NCI-H2227 treated with DMSO at 0.1 percent for 48 hours (cell line): ENCODE data around the gene ZNF426.
"Not testable (repeated sequence)": the region's sequence is repeated elsewhere in the genome, so short reads cannot be mapped to it uniquely, and the experiment has no call there.

Experiments used
- DNase-seq: peaks from one replicate; lab custom pipeline; 2025; lab: John Stamatoyannopoulos, UW

Gene ZNF426

DNA sequence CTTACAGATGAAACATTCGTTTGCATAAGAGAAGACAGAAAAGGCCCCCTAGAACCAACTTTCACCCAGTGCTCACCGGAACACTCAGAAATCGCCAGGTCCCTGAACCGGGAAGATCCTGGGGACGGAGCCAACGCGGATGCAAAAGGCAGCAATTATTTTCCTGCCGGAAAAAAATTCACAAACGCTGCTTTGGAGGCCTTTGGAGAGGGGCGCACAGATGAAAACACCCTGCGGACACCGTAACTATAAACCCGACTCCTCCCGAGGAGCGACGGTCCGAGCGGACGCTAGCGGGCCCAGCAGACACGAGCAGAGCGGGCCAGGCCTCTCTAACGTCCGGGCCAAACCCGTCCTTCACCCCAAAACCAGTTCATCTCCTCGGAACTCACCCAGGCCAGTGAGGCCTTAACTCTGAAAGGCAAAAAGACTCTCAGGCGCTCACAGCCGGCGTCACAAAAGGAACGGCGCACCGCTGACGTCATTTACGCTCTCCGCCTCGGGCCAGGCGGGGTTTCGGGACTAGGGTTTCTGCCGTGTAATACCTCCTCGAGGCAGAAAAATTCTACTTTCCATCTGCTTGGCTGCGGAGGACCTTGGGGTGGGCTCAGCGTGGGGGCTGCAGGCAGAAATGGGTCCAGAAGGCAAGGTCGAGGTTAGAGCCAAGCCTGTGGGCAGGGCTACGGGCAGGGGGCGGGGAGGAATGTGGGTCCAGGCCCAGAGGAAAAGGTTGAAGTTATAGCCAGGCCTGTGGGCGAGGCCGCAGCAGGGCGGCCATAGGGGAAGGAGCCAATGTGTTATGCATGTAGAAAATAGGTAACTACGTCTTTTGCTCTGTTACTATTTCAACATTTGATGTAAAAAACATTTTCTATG lies at the start of gene ZNF426:
TSS of gene ZNF426 (minus strand) at position 463 of the 876 bp plus-strand sequence. CDS start 2,413 bp downstream, outside the sequence.
- DNase-seq, result peak; percentile 76

DNA sequence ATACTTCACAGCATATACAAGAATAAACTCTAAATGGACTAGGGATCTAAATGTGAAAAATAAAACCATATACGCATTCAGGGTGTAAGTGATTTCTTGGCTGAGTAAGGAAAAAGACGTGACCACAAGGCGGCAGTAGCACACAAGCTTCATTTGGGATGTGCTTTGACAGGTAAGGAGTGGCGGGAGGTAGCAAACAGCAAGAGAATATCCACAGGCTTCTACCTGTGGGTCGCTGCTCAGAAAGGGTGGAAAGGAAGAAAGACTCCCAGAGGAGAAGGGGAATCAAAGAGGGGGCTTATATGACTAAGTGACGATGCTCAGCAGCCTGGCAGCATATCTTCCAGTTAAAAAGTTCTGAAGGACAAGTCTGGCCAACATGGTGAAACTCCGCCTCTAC lies 48.3 kb upstream of the ZNF426 start:
- peak; percentile 20 for DNase-seq

DNA sequence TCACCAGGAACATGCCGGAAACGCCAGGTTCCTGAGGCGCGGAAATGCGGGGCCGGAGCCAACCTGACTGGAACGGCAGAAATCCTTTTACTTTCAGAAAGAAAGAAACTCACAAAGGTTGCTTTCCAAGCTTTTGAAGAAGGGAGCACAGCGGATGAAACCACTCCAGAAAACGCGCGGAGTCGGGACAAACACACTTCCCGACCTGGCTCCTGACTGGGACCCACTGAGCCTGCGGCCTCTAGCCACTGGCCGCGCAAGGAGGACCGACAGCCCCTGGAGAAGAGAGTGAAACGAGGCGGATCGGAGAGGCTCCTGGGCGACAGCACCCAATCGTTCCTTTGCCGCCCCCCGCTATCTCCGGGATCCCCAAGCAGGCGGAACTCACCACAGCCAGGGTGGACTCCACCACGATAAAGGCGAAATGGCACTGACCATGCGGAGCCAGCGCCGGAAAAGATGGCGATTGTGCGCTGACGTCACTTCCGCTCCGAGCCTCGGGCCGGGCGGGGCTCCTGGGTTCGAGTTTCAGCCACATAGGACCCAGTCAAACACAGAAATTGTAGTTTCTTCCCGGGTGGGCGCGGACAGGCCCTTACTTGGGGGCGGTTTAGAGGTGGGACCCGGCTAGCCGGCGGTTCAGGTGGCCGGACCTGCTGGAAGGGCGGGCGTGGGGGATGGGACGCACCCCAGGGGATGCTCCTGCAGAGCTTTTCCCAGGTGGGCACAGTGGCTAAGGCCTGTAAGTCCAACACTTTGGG lies 45.8 kb upstream of the ZNF426 start, which contains the start of gene ZNF121:
TSS of gene ZNF121 (minus strand) at position 432 of the 761 bp plus-strand sequence. CDS start 16,407 bp downstream, outside the sequence.
- DNase-seq, result peak; percentile 75

DNA sequence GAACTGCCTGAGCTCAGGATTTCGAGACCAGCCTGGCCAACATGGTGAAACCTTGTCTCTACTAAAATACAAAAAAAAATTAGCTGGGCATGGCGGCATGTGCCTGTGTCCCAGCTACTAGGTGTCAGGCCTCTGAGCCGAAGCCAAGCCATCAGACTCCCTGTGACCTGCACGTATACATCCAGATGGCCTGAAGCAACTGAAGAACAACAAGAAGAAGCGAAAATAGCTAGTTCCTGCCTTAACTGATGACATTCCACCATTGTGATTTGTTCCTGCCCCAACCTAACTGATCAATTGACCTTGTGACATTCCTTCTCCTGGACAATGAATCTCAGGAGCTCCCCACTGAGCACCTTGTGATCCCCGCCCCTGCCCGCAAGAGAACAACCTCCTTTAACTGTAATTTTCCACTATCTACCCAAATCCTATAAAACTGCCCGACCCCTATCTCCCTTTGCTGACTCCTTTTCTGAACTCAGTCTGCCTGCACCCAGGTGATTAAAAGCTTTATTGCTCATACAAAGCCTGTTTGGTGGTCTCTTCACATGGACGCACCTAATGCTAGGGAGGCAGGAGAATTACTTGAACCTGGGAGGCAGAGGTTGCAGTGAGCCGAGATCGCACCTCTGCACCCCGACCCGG lies 43.8 kb upstream of the ZNF426 start:
- DNase-seq, result not testable (repeated sequence)

- no peak for DNase-seq
Observed at GRCh38 chr19:9580728-9581127, 42.3 kb upstream of the ZNF426 start.

GRCh38 chr19:9570255-9570654 lies 31.8 kb upstream of the ZNF426 start:
- no peak for DNase-seq

- no peak for DNase-seq
Observed at GRCh38 chr19:9566729-9567128, 28.3 kb upstream of the ZNF426 start.

- DNase-seq, result no peak
Observed at GRCh38 chr19:9565900-9566705, 27.7 kb upstream of the ZNF426 start.

DNA sequence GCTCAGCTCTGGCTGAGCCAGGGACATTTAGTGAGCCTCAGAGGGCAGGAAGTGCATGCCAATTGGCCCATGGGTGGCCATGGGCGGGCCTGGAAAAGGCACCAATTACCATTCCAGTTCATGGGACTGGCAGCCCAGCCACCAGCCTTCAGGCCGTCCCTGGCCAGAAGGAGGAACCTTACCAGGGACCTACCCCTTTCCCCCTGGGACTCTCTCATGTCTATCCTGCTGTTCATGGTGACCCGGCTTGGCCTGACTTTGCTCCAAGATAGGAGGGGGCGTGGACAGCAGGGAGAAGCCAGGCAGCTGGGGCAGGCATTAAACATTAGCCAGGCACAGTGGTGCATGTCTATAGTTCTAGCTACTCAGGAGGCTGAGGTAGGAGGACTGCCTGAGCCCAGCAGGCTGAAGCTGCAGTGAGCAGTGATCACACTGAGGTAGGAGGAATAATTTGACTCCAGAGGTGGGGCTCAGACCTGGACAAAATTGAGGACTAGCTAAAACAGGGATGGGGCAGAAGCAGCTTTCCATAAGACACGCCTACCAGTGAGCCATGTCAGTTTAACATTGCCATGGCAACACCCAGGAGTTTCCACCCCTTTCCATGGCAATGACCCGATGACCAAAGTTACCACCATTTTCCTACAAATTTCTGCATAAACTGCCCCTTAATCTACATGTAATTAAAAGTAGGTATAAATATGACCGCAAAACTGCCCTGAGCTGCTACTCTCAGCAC lies 14.3 kb upstream of the ZNF426 start:
- no peak for DNase-seq

- no peak for DNase-seq
Observed at GRCh38 chr19:9547870-9548269, 9.4 kb upstream of the ZNF426 start.

GRCh38 chr19:9541281-9541680 lies 2.8 kb upstream of the ZNF426 start:
- not testable (repeated sequence) for DNase-seq

DNA sequence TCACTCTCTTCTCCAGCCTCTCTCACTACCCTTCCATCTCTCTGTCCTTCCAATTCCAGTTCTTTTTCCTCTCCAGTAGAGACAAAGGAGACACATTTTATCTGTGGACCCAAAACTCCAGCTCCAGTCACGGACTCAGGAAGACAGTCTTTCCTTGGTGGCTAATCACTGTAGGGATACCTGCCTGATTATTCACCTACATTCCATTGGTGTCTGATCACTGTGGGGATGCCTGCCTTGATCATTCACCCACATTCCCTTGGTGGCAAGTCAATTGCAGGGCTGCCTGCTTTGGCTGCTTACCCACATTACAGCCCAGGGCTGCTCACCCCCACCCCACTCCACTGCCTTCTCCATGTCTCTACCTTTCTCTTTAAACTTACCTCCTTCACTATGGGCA lies 1.5 kb upstream of the ZNF426 start:
- not testable (repeated sequence) for DNase-seq

GRCh38 chr19:9539201-9539600 lies 756 bp upstream of the ZNF426 start:
- not testable (repeated sequence) for DNase-seq

GRCh38 chr19:9535934-9536333 lies 2.5 kb downstream of the ZNF426 start:
- no peak for DNase-seq

DNA sequence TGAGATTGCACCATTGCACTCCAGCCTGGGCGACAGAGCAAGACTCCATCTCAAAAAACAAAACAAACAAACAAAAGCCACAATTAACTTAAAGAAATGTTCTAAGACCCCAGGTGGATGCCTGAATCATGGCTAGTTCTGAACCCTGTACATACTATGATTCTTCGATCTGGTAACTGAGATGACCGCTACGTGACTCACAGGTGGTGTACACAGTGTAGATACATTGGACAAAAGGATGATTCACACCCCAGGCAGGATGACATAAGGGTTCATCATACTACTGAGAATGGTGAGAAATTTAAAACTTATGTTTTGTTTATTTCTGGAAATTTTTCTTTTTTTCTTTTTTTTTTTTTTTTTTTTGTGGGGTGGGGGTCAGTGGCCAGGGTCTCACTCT lies 6.5 kb downstream of the ZNF426 start:
- no peak for DNase-seq

- DNase-seq, result no peak
Observed at GRCh38 chr19:9528757-9529336, 9.6 kb downstream of the ZNF426 start.

DNA sequence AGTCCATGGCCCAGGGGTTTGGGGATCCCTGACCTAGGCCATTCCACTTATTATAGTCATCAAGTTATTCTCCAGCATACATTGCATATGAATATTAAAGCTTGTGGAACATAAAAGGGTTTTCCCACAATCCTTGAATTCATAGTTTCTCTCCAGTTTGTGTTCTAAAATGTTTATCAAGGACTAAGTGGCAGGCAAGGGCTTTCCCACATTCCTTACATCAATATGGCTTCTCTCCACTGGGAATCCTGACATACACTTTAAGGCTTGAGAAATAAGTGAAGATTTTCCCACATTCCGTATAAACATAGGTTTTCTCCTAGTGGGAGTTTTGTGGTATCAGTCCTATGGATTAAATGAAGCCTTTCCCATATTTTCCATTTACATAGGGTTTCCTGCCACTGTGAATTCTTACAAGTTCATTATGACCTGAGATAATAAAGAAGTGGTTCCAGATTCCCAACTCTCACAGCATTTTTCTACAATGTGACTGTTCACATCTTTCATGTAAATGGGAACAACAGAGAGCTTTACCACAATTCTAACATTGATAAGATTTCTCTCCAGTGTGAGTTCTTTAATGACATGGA lies 14.5 kb downstream of the ZNF426 start:
- no peak for DNase-seq

DNA sequence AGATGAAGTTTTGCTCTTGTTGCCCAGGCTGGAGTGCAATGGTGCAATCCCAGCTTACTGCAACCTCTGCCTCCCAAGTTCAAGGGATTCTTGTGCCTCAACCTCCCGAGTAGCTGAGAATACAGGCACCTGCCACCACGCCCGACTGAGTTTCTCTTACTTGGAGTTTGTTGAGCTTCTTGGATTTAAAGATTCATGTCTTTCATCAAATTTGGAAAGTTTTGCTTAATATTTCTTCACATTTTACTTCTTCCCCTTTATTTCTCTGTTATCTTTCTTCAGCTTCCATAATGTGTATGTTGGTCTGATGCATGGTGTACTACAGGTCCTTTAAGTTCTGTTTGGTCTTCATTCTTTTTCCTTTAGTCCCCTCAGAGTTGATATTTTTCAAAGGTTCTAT lies 31.2 kb downstream of the ZNF426 start:
- no peak for DNase-seq

DNA sequence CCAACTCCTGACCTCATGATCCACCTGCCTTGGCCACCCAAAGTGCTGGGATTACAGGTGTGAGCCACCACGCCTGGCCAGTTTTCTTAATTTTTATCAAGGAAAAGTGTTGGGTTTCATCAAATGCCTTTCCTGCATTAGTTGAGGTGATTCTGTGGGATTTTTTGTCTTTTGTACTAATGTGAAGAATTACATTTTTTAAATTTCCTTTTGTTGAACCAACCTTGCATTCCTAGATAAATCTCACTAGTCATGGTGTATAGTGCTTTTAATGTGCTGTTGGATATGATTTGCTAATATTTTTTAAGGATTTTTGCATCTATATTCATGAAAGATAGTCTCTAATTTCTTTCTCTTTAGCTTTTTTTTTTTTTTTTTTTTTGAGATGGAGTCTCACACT lies 37.6 kb downstream of the ZNF426 start:
- DNase-seq, result no peak
